Right atrium auricular region (tissue), 2 donors: ENCODE results near the gene PAH. TPM values are rescaled to one million over a fixed set of nuclear protein-coding genes. Genes with fewer than 3 reads are reported as not detected.

Experiments used
- DNase-seq: peaks from one replicate; pipeline ENCODE4 v3.0.0-alpha.2; 2019; ENCODE audit warnings: low spot score
- H3K27ac ChIP-seq, 2 donors: fragments of 200-600 bp; sonication (generic); 1 replicate in 1 of 2; 2 replicates in 1 of 2; pipeline ENCODE4 v1.5.1; 2016 to 2019
- H3K27me3 ChIP-seq, 2 donors: fragments of 200-600 bp; sonication (generic); one replicate each; pipeline versions ENCODE4 v1.5.1 to v1.6.0; 2017 to 2019
- H3K36me3 ChIP-seq: fragments of 200-600 bp; sonication (generic); one replicate; pipeline ENCODE4 v1.5.1; 2016
- H3K4me1 ChIP-seq, 2 donors: fragments of 200-600 bp; sonication (generic); one replicate each; pipeline versions ENCODE4 v1.5.1 to v1.6.0; 2017 to 2019
- H3K4me3 ChIP-seq, 2 donors: fragments of 200-600 bp; sonication (generic); 1 replicate in 1 of 2; 2 replicates in 1 of 2; pipeline ENCODE4 v1.5.1; 2017 to 2019; ENCODE audit warnings: mild to moderate bottlenecking in 1 of 2, moderate library complexity in 1 of 2
- H3K9me3 ChIP-seq, 2 donors: fragments of 200-600 bp; sonication (generic); one replicate each; pipeline ENCODE4 v1.5.1; 2019
- CTCF ChIP-seq, 2 donors: fragments of 200-600 bp; sonication (generic); IDR thresholded peaks; one replicate each; pipeline ENCODE4 v1.5.1; 2019; ENCODE audit warnings: antibody characterized with exemption in 2 of 2
- total RNA-seq, 2 donors: library from RNA; depleted of rRNA; stranded (reverse); fragments of >200 nt; gene quantifications; one replicate each; pipeline ENCODE4 v1.1.0, GENCODE V29; 2016

PAH gene
- total RNA-seq, 2 donors from 2014 or later, result not detected

- TF ChIP-seq CTCF (IDR thresholded peaks at IDR 0.05), result no peak
- no peaks in the 10 kb centered on the region for H3K4me1 ChIP-seq
- H3K27ac ChIP-seq, result no peak overlapping the region
- H3K36me3 ChIP-seq, result no peaks in the 10 kb centered on the region
- DNase-seq, result no peak
- H3K9me3 ChIP-seq, result no peaks in the 10 kb centered on the region
- no peak overlapping the region for H3K4me3 ChIP-seq
- no peaks in the 10 kb centered on the region for H3K27me3 ChIP-seq
Observed at GRCh38 chr12:102902093-102902492, 15.0 kb downstream of the PAH start.

- Histone ChIP-seq H3K27ac (no peak overlapping the region), H3K9me3 (no peaks in the 10 kb centered on the region), H3K4me1 (no peaks in the 10 kb centered on the region), H3K36me3 (no peaks in the 10 kb centered on the region), H3K27me3 (no peaks in the 10 kb centered on the region), H3K4me3 (no peak overlapping the region)
- no peak for DNase-seq
- no peak for TF ChIP-seq CTCF (IDR thresholded peaks at IDR 0.05)
Observed at GRCh38 chr12:102900389-102900788, 16.7 kb downstream of the PAH start.

- Histone ChIP-seq H3K9me3 (no peaks in the 10 kb centered on the region), H3K36me3 (no peaks in the 10 kb centered on the region), H3K27ac (no peak overlapping the region), H3K27me3 (no peaks in the 10 kb centered on the region), H3K4me1 (no peaks in the 10 kb centered on the region), H3K4me3 (no peak overlapping the region)
- DNase-seq, result no peak
- TF ChIP-seq CTCF (IDR thresholded peaks at IDR 0.05), result no peak
Observed at GRCh38 chr12:102896067-102896466, 21.0 kb downstream of the PAH start.

GRCh38 chr12:102891756-102892155, 25.3 kb downstream of the PAH start:
- TF ChIP-seq CTCF (IDR thresholded peaks at IDR 0.05), result no peak
- no peak for DNase-seq
- Histone ChIP-seq H3K36me3 (no peaks in the 10 kb centered on the region), H3K9me3 (no peaks in the 10 kb centered on the region), H3K27ac (no peak overlapping the region), H3K4me3 (no peak overlapping the region), H3K4me1 (no peaks in the 10 kb centered on the region), H3K27me3 (no peaks in the 10 kb centered on the region)

- TF ChIP-seq CTCF (IDR thresholded peaks at IDR 0.05), result no peak
- no peaks in the 10 kb centered on the region for H3K9me3 ChIP-seq
- no peaks in the 10 kb centered on the region for H3K4me1 ChIP-seq
- no peak overlapping the region for H3K4me3 ChIP-seq
- DNase-seq, result no peak
- H3K27ac ChIP-seq, result no peak overlapping the region
- H3K27me3 ChIP-seq, result no peaks in the 10 kb centered on the region
- no peaks in the 10 kb centered on the region for H3K36me3 ChIP-seq
Observed at GRCh38 chr12:102888511-102888910, 28.5 kb downstream of the PAH start.
